Aorta (tissue), 5 donors: ENCODE results near the gene SLC6A1. TPM values are rescaled to one million over a fixed set of nuclear protein-coding genes. Genes with fewer than 3 reads are reported as not detected.
A peak's percentile ranks its signal among the peaks of the same experiment; 100 is the strongest.

ENCODE experiments used
- ATAC-seq: fragments of 200-7000 bp; cut with Tn5 transposase; one replicate; pipeline ENCODE4 v1.9.1; 2022; ENCODE audit warnings: moderate library complexity; ENCODE audit not compliant: low FRiP score
- DNase-seq, 2 donors: peaks; one replicate each; pipeline ENCODE4 v3.0.0-alpha.2; 2020
- H3K27ac ChIP-seq, 2 donors: one replicate each; pipeline ENCODE4 v1.5.1; 2013; ENCODE audit warnings: low read length in 2 of 2, mild to moderate bottlenecking in 2 of 2, moderate library complexity in 2 of 2, control low read depth in 1 of 2, inconsistent platforms in 1 of 2, low read depth in 1 of 2
- H3K27me3 ChIP-seq, 2 donors: one replicate each; pipeline ENCODE4 v1.6.1; 2013; ENCODE audit warnings: control low read depth in 1 of 2, low read length in 1 of 2, mild to moderate bottlenecking in 1 of 2, moderate library complexity in 1 of 2; ENCODE audit not compliant: insufficient read depth in 2 of 2, control insufficient read depth in 1 of 2
- H3K36me3 ChIP-seq, 2 donors: one replicate each; pipeline ENCODE4 v1.6.1; 2013; ENCODE audit warnings: control low read depth in 1 of 2, low read length in 1 of 2, mild to moderate bottlenecking in 1 of 2; ENCODE audit not compliant: insufficient read depth in 2 of 2, control insufficient read depth in 1 of 2
- H3K4me1 ChIP-seq, 2 donors: one replicate each; pipeline ENCODE4 v1.6.1; 2013; ENCODE audit warnings: low read length in 2 of 2, control low read depth in 1 of 2, mild to moderate bottlenecking in 1 of 2, moderate library complexity in 1 of 2; ENCODE audit not compliant: insufficient read depth in 2 of 2, control insufficient read depth in 1 of 2
- H3K4me3 ChIP-seq, 2 donors: one replicate each; pipeline ENCODE4 v1.5.1; 2013; ENCODE audit warnings: low read length in 2 of 2, control low read depth in 1 of 2, mild to moderate bottlenecking in 1 of 2
- H3K9me3 ChIP-seq: one replicate; pipeline ENCODE4 v1.6.1; 2013; ENCODE audit warnings: mild to moderate bottlenecking, low read length; ENCODE audit not compliant: control insufficient read depth
- WGBS, 2 donors: extraction: QIAGEN DNeasy Blood & Tissue Kit; methylation state at CpG; one replicate each; pipeline ENCODE4 v1.1.7; 2013; 5-methylcytosine and 5-hydroxymethylcytosine counted together
- intact Hi-C, 2 donors: fragments of 100-400 bp; cut with DNase I; formaldehyde crosslinking; loops; one replicate each; pipeline versions ENCODE4 v1.14.2 to v1.15.0; 2022
- polyA plus RNA-seq, 2 donors: library from polyadenylated mRNA; stranded (reverse); fragments of 200-250 nt; gene quantifications; one replicate each; pipeline ENCODE4 v1.2.3, GENCODE V29; 2013
- total RNA-seq, 2 donors: library from RNA; stranded (reverse); fragmentation: NEBNext Ultra II Directional; extraction: Animal tissue kit (Norgen Biotek cat#: 25700); gene quantifications; one replicate each; pipeline ENCODE4 v1.2.1, GENCODE V29; 2021
- donor health status: healthy with polysubstance abuse.
- donor health status: Bipolar disorder and iron deficiency.
- donor health status: DM: no; HTN: no; CAD: no.
- donor health status: DM: no; HTN: no; CAD: no.
- donor health status: DM: yes; HTN: yes; CAD: no.

Gene SLC6A1
- total and polyA plus RNA-seq, 4 donors, result 0.50 to 4.9 (median 1.8) TPM

DNA sequence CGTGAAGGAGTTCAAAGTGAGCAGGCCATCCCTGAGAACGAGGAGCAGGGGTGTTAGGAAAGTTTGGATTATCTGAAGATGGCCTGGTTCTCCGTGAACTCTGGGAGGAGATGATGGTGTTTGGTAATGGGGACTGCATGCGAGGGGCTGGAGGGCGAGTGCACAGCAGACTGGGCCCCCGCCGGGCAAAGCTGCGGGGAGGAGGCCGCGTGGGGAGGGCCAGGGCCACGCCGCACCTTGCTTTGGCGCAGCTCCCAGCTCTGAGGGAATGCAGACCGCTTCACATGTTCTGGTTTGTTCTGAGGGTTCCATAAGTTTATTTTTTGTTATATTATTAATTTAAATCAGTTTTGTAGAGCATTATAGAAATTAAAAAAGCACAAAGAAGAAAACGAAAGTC lies 22.2 kb downstream of the SLC6A1 start:
- H3K4me3 ChIP-seq, result no peak overlapping the region
- no peaks in the 10 kb centered on the region for H3K36me3 ChIP-seq
- intact Hi-C loops, result no loop called here
- H3K27ac ChIP-seq, result no peak overlapping the region
- WGBS, 2 donors, result 89% methylated on average over 15 of the region's 15 CpGs
- no peak for ATAC-seq
- no peaks in the 10 kb centered on the region for H3K27me3 ChIP-seq
- DNase-seq, result peak in 1 of 2 donors; percentile 49
- H3K4me1 ChIP-seq, result no peaks in the 10 kb centered on the region
- no peaks in the 10 kb centered on the region for H3K9me3 ChIP-seq

DNA sequence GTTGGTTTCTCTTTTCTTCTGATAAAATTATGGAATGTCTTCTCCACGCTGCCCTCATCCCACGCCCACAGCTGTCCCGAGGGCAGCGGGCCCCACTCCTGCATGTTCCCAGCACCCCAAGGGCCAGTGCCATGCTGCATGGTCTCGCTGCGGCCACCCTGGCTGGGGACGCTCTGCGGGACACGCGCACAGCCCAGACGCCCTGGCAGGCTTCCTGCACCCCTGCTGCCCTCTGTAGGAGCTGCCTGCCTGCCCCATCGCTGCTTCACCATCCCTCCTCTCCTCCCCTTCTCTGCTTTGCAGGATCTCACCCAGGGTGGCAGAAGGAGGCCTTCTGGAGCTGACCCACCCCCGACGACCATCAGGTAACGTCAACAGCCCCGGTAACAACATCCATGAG lies 22.8 kb downstream of the SLC6A1 start:
- H3K36me3 ChIP-seq, result no peaks in the 10 kb centered on the region
- DNase-seq, result no peak
- H3K9me3 ChIP-seq, result no peaks in the 10 kb centered on the region
- ATAC-seq, result peak; percentile 27
- no peaks in the 10 kb centered on the region for H3K4me1 ChIP-seq
- WGBS, 2 donors, result 85 to 86% methylated on average over 16 of the region's 16 CpGs
- H3K27ac ChIP-seq, result no peak overlapping the region
- intact Hi-C loops, result no loop called here
- H3K27me3 ChIP-seq, result no peaks in the 10 kb centered on the region
- no peak overlapping the region for H3K4me3 ChIP-seq

DNA sequence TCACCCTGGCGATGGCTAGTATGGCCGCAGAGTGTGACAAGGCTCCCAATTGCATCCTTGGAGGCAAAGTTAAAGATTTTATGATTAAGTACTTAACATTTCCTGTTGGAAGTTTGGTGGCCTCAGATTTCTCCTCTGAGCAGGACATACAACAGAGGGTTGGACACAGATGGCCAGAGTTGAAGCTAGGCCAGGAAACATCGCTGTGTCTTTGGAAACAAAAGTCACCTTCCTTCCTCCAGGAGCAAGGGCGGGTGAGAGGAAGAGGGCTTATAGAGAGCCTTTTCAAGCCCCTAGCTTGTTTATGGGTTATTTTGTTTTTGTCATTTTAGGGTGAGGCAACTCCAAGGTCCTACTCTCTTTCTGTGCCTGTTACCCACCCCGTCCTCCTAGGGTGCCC lies 24.2 kb downstream of the SLC6A1 start:
- intact Hi-C loops, result no loop called here
- Histone ChIP-seq H3K4me1 (no peaks in the 10 kb centered on the region), H3K27ac (no peak overlapping the region), H3K4me3 (no peak overlapping the region), H3K9me3 (no peaks in the 10 kb centered on the region), H3K27me3 (no peaks in the 10 kb centered on the region), H3K36me3 (no peaks in the 10 kb centered on the region)
- 88 to 94% methylated on average over 5 of the region's 5 CpGs for WGBS, 2 donors
- ATAC-seq (no peak), DNase-seq (no peak)

GRCh38 chr3:11019116-11019819 lies 26.7 kb downstream of the SLC6A1 start:
- 89 to 90% methylated on average over 3 of the region's 3 CpGs for WGBS, 2 donors
- no peak overlapping the region for H3K4me3 ChIP-seq
- no peaks in the 10 kb centered on the region for H3K36me3 ChIP-seq
- H3K27ac ChIP-seq, result no peak overlapping the region
- intact Hi-C loops, result no loop called here
- H3K4me1 ChIP-seq, result no peaks in the 10 kb centered on the region
- H3K27me3 ChIP-seq, result no peaks in the 10 kb centered on the region
- ATAC-seq (no peak), DNase-seq (no peak)
- no peaks in the 10 kb centered on the region for H3K9me3 ChIP-seq

- H3K4me1 ChIP-seq, result no peaks in the 10 kb centered on the region
- no peaks in the 10 kb centered on the region for H3K9me3 ChIP-seq
- intact Hi-C loops, result no loop called here
- ATAC-seq (no peak), DNase-seq (peak in 1 of 2 donors; percentile 22)
- no peak overlapping the region for H3K4me3 ChIP-seq
- 74 to 86% methylated on average over 2 of the region's 2 CpGs for WGBS, 2 donors
- H3K27ac ChIP-seq, result no peak overlapping the region
- H3K36me3 ChIP-seq, result no peaks in the 10 kb centered on the region
- no peaks in the 10 kb centered on the region for H3K27me3 ChIP-seq
Observed at GRCh38 chr3:11020764-11021163, 28.2 kb downstream of the SLC6A1 start.

GRCh38 chr3:11021611-11022011 lies 29.1 kb downstream of the SLC6A1 start:
- no peaks in the 10 kb centered on the region for H3K36me3 ChIP-seq
- H3K9me3 ChIP-seq, result peaks cover 2% of the 10 kb centered on the region
- H3K4me3 ChIP-seq, result no peak overlapping the region
- H3K27me3 ChIP-seq, result no peaks in the 10 kb centered on the region
- no peak overlapping the region for H3K27ac ChIP-seq
- DNase-seq (peak in 1 of 2 donors; percentile 40), ATAC-seq (no peak)
- intact Hi-C loops, result no loop called here
- WGBS, 2 donors, result 80 to 84% methylated on average over 8 of the region's 8 CpGs
- H3K4me1 ChIP-seq, result no peaks in the 10 kb centered on the region

DNA sequence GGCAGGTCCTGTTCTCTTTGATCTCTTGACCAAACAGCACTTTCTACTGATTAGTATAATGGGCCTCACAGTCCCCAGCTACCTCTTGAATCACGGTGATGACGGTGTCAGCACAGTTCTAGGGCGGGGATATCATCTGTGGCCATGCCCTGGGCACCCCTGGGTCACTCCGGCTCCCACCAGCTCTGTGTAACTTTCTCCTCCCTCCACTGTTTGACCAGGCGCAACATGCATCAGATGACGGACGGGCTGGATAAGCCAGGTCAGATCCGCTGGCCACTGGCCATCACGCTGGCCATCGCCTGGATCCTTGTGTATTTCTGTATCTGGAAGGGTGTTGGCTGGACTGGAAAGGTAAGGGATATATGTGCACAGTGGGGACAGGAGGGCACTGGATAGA lies 29.6 kb downstream of the SLC6A1 start:
- ATAC-seq (no peak), DNase-seq (peak in 1 of 2 donors; percentile 45)
- intact Hi-C loops, result no loop called here
- no peaks in the 10 kb centered on the region for H3K27me3 ChIP-seq
- no peak overlapping the region for H3K4me3 ChIP-seq
- H3K4me1 ChIP-seq, result no peaks in the 10 kb centered on the region
- WGBS, 2 donors, result 93 to 94% methylated on average over 10 of the region's 10 CpGs
- H3K9me3 ChIP-seq, result peaks cover 2% of the 10 kb centered on the region
- no peak overlapping the region for H3K27ac ChIP-seq
- H3K36me3 ChIP-seq, result no peaks in the 10 kb centered on the region

- Histone ChIP-seq H3K4me3 (no peak overlapping the region), H3K4me1 (no peaks in the 10 kb centered on the region), H3K36me3 (no peaks in the 10 kb centered on the region), H3K27ac (no peak overlapping the region), H3K27me3 (no peaks in the 10 kb centered on the region), H3K9me3 (peaks cover 2% of the 10 kb centered on the region)
- WGBS, 2 donors, result 87 to 91% methylated on average over 4 of the region's 4 CpGs
- DNase-seq, result peak in 1 of 2 donors; percentile 2
- ATAC-seq, result no peak
- intact Hi-C loops, result no loop called here
Observed at GRCh38 chr3:11024181-11024580, 31.6 kb downstream of the SLC6A1 start.

DNA sequence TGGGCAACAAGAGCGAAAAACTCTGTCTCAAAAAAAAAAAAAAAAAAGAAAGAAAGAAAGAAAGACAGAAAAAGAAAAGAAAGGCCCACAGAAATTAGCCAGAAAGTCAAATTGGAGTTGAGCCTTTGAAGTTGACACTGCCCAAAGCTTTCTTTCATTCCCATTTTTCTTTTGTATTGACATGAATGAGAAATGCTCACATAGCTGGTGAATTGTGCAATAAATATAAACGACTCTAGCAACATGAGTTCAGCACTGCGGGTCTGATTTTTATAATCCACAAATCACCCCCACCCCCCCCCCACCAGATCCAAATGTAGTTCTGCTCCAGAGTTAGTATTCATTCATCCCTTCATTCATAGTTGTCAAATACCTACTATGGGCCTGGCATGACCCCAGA lies 37.4 kb downstream of the SLC6A1 start:
- intact Hi-C loops, result no loop called here
- H3K9me3 ChIP-seq, result peaks cover 2% of the 10 kb centered on the region
- ATAC-seq, result no peak
- H3K4me3 ChIP-seq, result no peak overlapping the region
- 84% methylated on average over 2 to 3 of the region's 3 CpGs for WGBS, 2 donors
- no peak for DNase-seq
- no peaks in the 10 kb centered on the region for H3K4me1 ChIP-seq
- no peak overlapping the region for H3K27ac ChIP-seq
- H3K36me3 ChIP-seq, result no peaks in the 10 kb centered on the region
- H3K27me3 ChIP-seq, result no peaks in the 10 kb centered on the region
